Upper lobe of left lung (tissue), 4 donors: ENCODE measurements around the gene MTFR1L.

Experiments
- CTCF ChIP-seq, 6 experiments: fragments of 450-650 bp in 4 of 6; fragments of 200-600 bp in 2 of 6; sonication (generic) in 2 of 6; IDR thresholded peaks; one replicate each; pipeline ENCODE4 v1.5.1; 2016 to 2019; ENCODE audit warnings: antibody characterized with exemption in 6 of 6
- EP300 ChIP-seq, 4 donors: sonication (generic); formaldehyde crosslinking; IDR thresholded peaks; one replicate each; pipeline ENCODE4 v1.5.1; 2017; ENCODE audit warnings: antibody characterized with exemption in 4 of 4, control low read depth in 2 of 4
- POLR2A ChIP-seq, 4 donors: fragments of 450-650 bp; IDR thresholded peaks; one replicate each; pipeline ENCODE4 v1.5.1; 2016 to 2017; ENCODE audit warnings: antibody characterized with exemption in 4 of 4, mild to moderate bottlenecking in 2 of 4

- TF ChIP-seq CTCF (IDR thresholded peaks at IDR 0.05) (no peak), EP300 (IDR thresholded peaks at IDR 0.05) (no peak), POLR2A (IDR thresholded peaks at IDR 0.05) (no peak)
Measured at GRCh38 chr1:25818569-25818968, 1.2 kb upstream of the MTFR1L start.
